GM12878 (cell line): ENCODE results near the gene APEX1. TPM values are rescaled to one million over a fixed set of nuclear protein-coding genes. Genes with fewer than 3 reads are reported as not detected.

Source experiments
- ATAC-seq: fragments of 200-7000 bp; cut with Tn5 transposase; 3 replicates; pipeline ENCODE4 v1.9.1; 2020; ENCODE audit warnings: mild to moderate bottlenecking, moderate library complexity
- BruUV-seq: library from RNA; stranded (reverse); fragments of 400-500 nt; replicated peaks from 2 replicates; lab custom pipeline; 2021; lab: Mats Ljungman, UMichigan
- CTCF ChIA-PET: fragments of 300-600 bp; sonication (Branson Sonifier 250); formaldehyde crosslinking; extraction: SDS; loops from one replicate; lab custom pipeline; 2021; ENCODE audit warnings: inconsistent platforms; lab: Yijun Ruan, JAX
- POLR2A ChIA-PET: fragments of 350-600 bp; formaldehyde crosslinking; extraction: SDS; loops from one replicate; lab custom pipeline; 2021; ENCODE audit warnings: inconsistent platforms; lab: Charles Lee
- RAD21 ChIA-PET: fragments of 300-600 bp; sonication (Branson Sonifier 250); formaldehyde crosslinking; loops from one replicate; lab custom pipeline; 2023; ENCODE audit warnings: antibody characterized with exemption; ENCODE audit not compliant: unreplicated experiment; lab: Charles Lee
- SMC1A ChIA-PET: fragments of 300-600 bp; sonication (Branson Sonifier 250); formaldehyde crosslinking; loops from one replicate; lab custom pipeline; 2023; ENCODE audit not compliant: unreplicated experiment, uncharacterized antibody; lab: Charles Lee
- DNase-seq: peaks from one replicate; pipeline ENCODE4 v3.0.0-alpha.2; 2011; ENCODE audit warnings: low read depth, low spot score
- FAIRE-seq: peaks from 3 replicates; lab custom pipeline; 2011; peaks lifted over from hg19 to GRCh38; lab: Jason Lieb, UNC
- H2AFZ ChIP-seq: 2 replicates; pipeline ENCODE4 v1.6.0; 2011; ENCODE audit warnings: low read depth, low read length, control low read depth; ENCODE audit not compliant: control insufficient read depth
- H3K27ac ChIP-seq: 2 replicates; pipeline ENCODE4 v1.5.1; 2011; ENCODE audit warnings: control low read depth; ENCODE audit not compliant: control insufficient read depth, insufficient read depth
- H3K27me3 ChIP-seq, 2 experiments: replicated peaks in 1 of 2; 2 replicates each; pipeline versions ENCODE4 v1.6.0 to v1.6.1; 2011; ENCODE audit warnings: low read length in 1 of 2; ENCODE audit not compliant: control insufficient read depth in 2 of 2, insufficient read depth in 2 of 2
- H3K36me3 ChIP-seq, 2 experiments: 2 replicates each; pipeline ENCODE4 v1.5.1; 2011; ENCODE audit warnings: low read length in 1 of 2; ENCODE audit not compliant: control insufficient read depth in 2 of 2, insufficient read depth in 2 of 2
- H3K4me1 ChIP-seq: 2 replicates; pipeline ENCODE4 v1.6.1; 2011; ENCODE audit warnings: mild to moderate bottlenecking, low read length, moderate library complexity, mixed read lengths; ENCODE audit not compliant: control insufficient read depth, insufficient read depth
- H3K4me2 ChIP-seq: 2 replicates; pipeline ENCODE4 v1.6.0; 2011; ENCODE audit warnings: control low read depth; ENCODE audit not compliant: control insufficient read depth, insufficient read depth
- H3K4me3 ChIP-seq: fragments of 200-600 bp; sonication (generic); 2 replicates; pipeline ENCODE4 v1.5.1; 2016
- H3K79me2 ChIP-seq: 2 replicates; pipeline ENCODE4 v1.6.0; 2011; ENCODE audit warnings: low read length; ENCODE audit not compliant: control insufficient read depth, insufficient read depth
- H3K9ac ChIP-seq: 2 replicates; pipeline ENCODE4 v1.8.0; 2011; ENCODE audit warnings: low read length, control low read depth, mixed read lengths; ENCODE audit not compliant: control insufficient read depth, insufficient read depth
- H3K9me3 ChIP-seq: replicated peaks from 3 replicates; pipeline ENCODE4 v1.5.1; 2011; ENCODE audit warnings: mild to moderate bottlenecking, low read length; ENCODE audit not compliant: control insufficient read depth, insufficient read depth
- H4K20me1 ChIP-seq: 2 replicates; pipeline ENCODE4 v1.6.0; 2011; ENCODE audit not compliant: control insufficient read depth, insufficient read depth
- IKZF2 ChIP-seq, 2 experiments: fragments of 450-650 bp; IDR thresholded peaks; 2 replicates each; pipeline ENCODE4 v1.6.1; 2017; ENCODE audit warnings: mild to moderate bottlenecking in 2 of 2, moderate library complexity in 2 of 2
- NFYB ChIP-seq: IDR thresholded peaks from 2 replicates; pipeline ENCODE4 v1.6.1; 2011; ENCODE audit warnings: low read depth, mild to moderate bottlenecking, low read length, improper control_type of control experiment, moderate library complexity; ENCODE audit not compliant: insufficient read depth
- POU2F2 ChIP-seq: IDR thresholded peaks from 3 replicates; pipeline ENCODE4 v1.6.1; 2011; ENCODE audit warnings: low read depth, mild to moderate bottlenecking, low read length, borderline replicate concordance
- STAT1 ChIP-seq: fragments of 450-650 bp; conservative IDR thresholded peaks from 2 replicates; pipeline ENCODE4 v1.6.1; 2014; ENCODE audit warnings: antibody characterized with exemption, mild to moderate bottlenecking
- ZNF384 ChIP-seq: IDR thresholded peaks from 2 replicates; pipeline ENCODE4 v1.6.1; 2012; ENCODE audit warnings: low read depth, mild to moderate bottlenecking, low read length, improper control_type of control experiment, borderline replicate concordance
- ZNF622 ChIP-seq: fragments of 450-650 bp; IDR thresholded peaks from 2 replicates; pipeline ENCODE4 v1.6.1; 2017; ENCODE audit warnings: mild to moderate bottlenecking, inconsistent platforms
- WGBS: methylation state at CpG from one replicate; pipeline ENCODE4 v1.1.6; 2016; ENCODE audit warnings: low lambda C conversion rate; ENCODE audit not compliant: insufficient replicate concordance, insufficient coverage; ENCODE audit errors: missing lambda C conversion rate; 5-methylcytosine and 5-hydroxymethylcytosine counted together
- in situ Hi-C: fragments of 300-500 bp; cut with MboI; formaldehyde crosslinking; loops from 9 replicates; pipeline ENCODE4 v1.14.3; 2018; ENCODE audit warnings: mixed read lengths
- intact Hi-C: fragments of 100-400 bp; cut with micrococcal nuclease; formaldehyde crosslinking; loops from one replicate; pipeline ENCODE4 v1.14.2; 2022; ENCODE audit not compliant: unreplicated experiment
- polyA plus RNA-seq, 11 experiments: library from polyadenylated mRNA; depleted of rRNA in 4 of 11; unstranded in 6 of 11; stranded (reverse) in 5 of 11; fragments of >200 nt; fragmentation: Nextera tagmentation in 4 of 11; fragmentation: Illumina TruSeq in 1 of 11; extraction: Ambion mirVana in 4 of 11; extraction: Trizol in 1 of 11; gene quantifications; 1 replicate in 1 of 11; 2 replicates in 10 of 11; pipeline versions ENCODE4 v1.2.1 to v1.2.3, GENCODE V29; 2011 to 2016; ENCODE audit warnings: inconsistent platforms in 2 of 11, missing spikeins in 2 of 11, low read depth in 1 of 11
- total RNA-seq, 4 experiments: library from RNA; depleted of rRNA in 3 of 4; stranded (reverse); fragments of >200 nt in 3 of 4; fragmentation: Illumina TruSeq in 1 of 4; extraction: Trizol in 1 of 4; gene quantifications; 2 replicates each; pipeline versions ENCODE4 v1.2.1 to v1.2.3, GENCODE V29; 2013 to 2021

APEX1 gene
- total and polyA plus RNA-seq, 10 of the 15 experiments (the other 5 are each of a cell fraction or from before 2014, with no cell fraction given) = 115 to 407 (median 300) TPM

DNA sequence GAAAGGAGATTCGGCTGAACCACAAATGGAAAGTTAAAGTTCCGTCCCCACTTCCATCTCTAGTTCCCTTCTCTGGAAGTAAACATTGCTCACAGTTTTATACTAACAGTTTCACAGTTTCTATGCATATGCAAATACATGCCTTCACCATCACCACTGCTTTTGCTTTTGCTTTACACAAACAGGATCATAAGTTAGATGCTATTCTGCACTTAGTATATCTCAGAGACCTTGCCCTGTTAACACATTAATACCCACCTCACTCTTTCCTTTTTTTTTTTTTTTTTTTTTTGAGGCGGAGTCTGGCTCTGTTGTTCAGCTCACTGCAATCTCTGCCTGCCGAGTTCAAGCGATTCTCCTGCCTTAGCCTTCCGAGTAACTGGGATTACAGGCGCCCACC lies 42.6 kb upstream of the APEX1 start:
- ATAC-seq = peak; percentile 68
- Histone ChIP-seq H4K20me1 (no peaks in the 10 kb centered on the region; the same call in 1 of the 2 replicates), H3K27me3 (no peaks in the 10 kb centered on the region), H3K79me2 (peaks cover 11% of the 10 kb centered on the region), H3K9me3 (no peaks in the 10 kb centered on the region), H3K27ac (peak overlapping the region; percentile 94; the same call in 1 of the 2 replicates), H3K9ac (peak overlapping the region; percentile 91), H2AFZ (no peak overlapping the region), H3K4me2 (peak overlapping the region; percentile 78), H3K4me1 (peaks cover 4% of the 10 kb centered on the region), H3K4me3 (peak overlapping the region; percentile 99), H3K36me3 (peaks cover 0 to 8% of the 10 kb centered on the region in 2 experiments; a peak in 2 of 4 replicates)
- CTCF ChIA-PET = interaction anchor here (3.8 to 4.4 kb wide), 3 partner anchors 42 to 197 kb away, joined by 48 to 91 read pairs (median 86); partner anchors contain the start of genes APEX1 and OSGEP
- DNase-seq = peak; percentile 39
- POLR2A ChIA-PET = interaction anchor here (0.6 to 3.7 kb wide), 7 partner anchors 8 to 84 kb away, joined by 3 to 29 read pairs (median 4); partner anchors contain the start of genes APEX1, OSGEP and PARP2
- peak; percentile 78 for FAIRE-seq
- BruUV-seq = no TSS peak
- intact Hi-C loops = loop anchor here (2.0 to 5.0 kb wide), 3 partner anchors 42 to 270 kb away; partner anchors contain the start of genes APEX1, OSGEP, PARP2 and RNASE4
- SMC1A ChIA-PET = interaction anchor here (1.0 to 3.8 kb wide), 3 partner anchors 27 to 199 kb away, joined by 3 to 56 read pairs (median 4); no protein-coding TSS in a partner anchor
- 2% methylated on average over 6 of the region's 7 CpGs for WGBS
- TF ChIP-seq ZNF384 = peak; percentile 72
- no peak for TF ChIP-seq STAT1
- TF ChIP-seq NFYB = no peak
- no peak for TF ChIP-seq ZNF622
- peak; percentile 100 for TF ChIP-seq POU2F2
- 0 out of 4 replicates have a peak, but pooled peaks of 1 of the 2 experiments have one; percentile 17 for TF ChIP-seq IKZF2 (IDR thresholded peaks at IDR 0.05)
- RAD21 ChIA-PET = interaction anchor here (0.7 to 6.5 kb wide), 6 partner anchors 12 to 84 kb away, joined by 3 to 78 read pairs (median 7); partner anchors contain the start of genes APEX1, OSGEP, PARP2 and PIP4P1
- in situ Hi-C loops = loop anchor here (5.0 kb wide), 1 partner anchor 200 kb away; no protein-coding TSS in a partner anchor
